Measurements from ENCODE around the gene SRCAP. TPM values are rescaled to one million over a fixed set of nuclear protein-coding genes. Genes with fewer than 3 reads are reported as not detected.

The SRCAP gene
- polyA plus RNA-seq, 1 donor: 25.0 TPM

Other genes starting within 250 kb of the SRCAP start
- 2.5 TPM for gene ITGAL, start 226.4 kb upstream of the SRCAP start, polyA plus RNA-seq (ENCODE audit: insufficient read length)
- 27.9 TPM for gene ZNF768, start 172.6 kb upstream of the SRCAP start, polyA plus RNA-seq (ENCODE audit: insufficient read length)
- 6.5 TPM for gene ZNF747, start 164.3 kb upstream of the SRCAP start, polyA plus RNA-seq (ENCODE audit: insufficient read length)
- 6.2 TPM for gene ZNF764, start 140.8 kb upstream of the SRCAP start, polyA plus RNA-seq (ENCODE audit: insufficient read length)
- 9.7 TPM for gene ZNF688, start 127.5 kb upstream of the SRCAP start, polyA plus RNA-seq (ENCODE audit: insufficient read length)
- 13.1 TPM for gene ZNF785, start 113.5 kb upstream of the SRCAP start, polyA plus RNA-seq (ENCODE audit: insufficient read length)
- gene ZNF689, start 88.8 kb upstream of the SRCAP start, polyA plus RNA-seq (ENCODE audit: insufficient read length): 6.6 TPM
- gene PRR14, start 48.2 kb upstream of the SRCAP start, polyA plus RNA-seq (ENCODE audit: insufficient read length): 20.3 TPM
- 33.8 TPM for gene FBRS, start 40.7 kb upstream of the SRCAP start, polyA plus RNA-seq (ENCODE audit: insufficient read length)
- 12.7 TPM for gene PHKG2, start 49.3 kb downstream of the SRCAP start, polyA plus RNA-seq (ENCODE audit: insufficient read length)
- 1.3 TPM for gene CFAP119, start 62.9 kb downstream of the SRCAP start, polyA plus RNA-seq (ENCODE audit: insufficient read length)
- gene RNF40, start 63.2 kb downstream of the SRCAP start, polyA plus RNA-seq (ENCODE audit: insufficient read length): 40.2 TPM
- 12.3 TPM for gene ZNF629, start 88.0 kb downstream of the SRCAP start, polyA plus RNA-seq (ENCODE audit: insufficient read length)
- gene BCL7C, start 194.9 kb downstream of the SRCAP start, polyA plus RNA-seq (ENCODE audit: insufficient read length): 29.0 TPM
- gene CTF1, start 197.4 kb downstream of the SRCAP start, polyA plus RNA-seq (ENCODE audit: insufficient read length): 12.8 TPM
- 10.9 TPM for gene FBXL19, start 224.4 kb downstream of the SRCAP start, polyA plus RNA-seq (ENCODE audit: insufficient read length)
- 9.9 TPM for gene ORAI3, start 249.9 kb downstream of the SRCAP start, polyA plus RNA-seq (ENCODE audit: insufficient read length)

Measured in forelimb muscle (tissue), 1 donor.